ENCODE results near the gene ZBTB39.

- TF ChIP-seq CTCF (conservative IDR thresholded peaks at IDR 0.05; ENCODE audit: low read depth, low read length) (no peak), EZH2phosphoT487 (IDR thresholded peaks at IDR 0.05; ENCODE audit: borderline replicate concordance, low read length) (no peak), EZH2 (IDR thresholded peaks at IDR 0.05; ENCODE audit: low read length, unreplicated experiment) (no peak)
Observed at GRCh38 chr12:56989861-56990610, 16.3 kb downstream of the ZBTB39 start.
